A549 (cell line): ENCODE measurements around the gene SLC25A47. TPM values are rescaled to one million over a fixed set of nuclear protein-coding genes. Genes with fewer than 3 reads are reported as not detected.

Experiments
- ATOH8 ChIP-seq: fragments of 250-450 bp; sonication (Bioruptor Pico); IDR thresholded peaks from 2 replicates; pipeline ENCODE4 v1.5.0; 2020; ENCODE audit warnings: low read depth, mild to moderate bottlenecking, moderate library complexity
- BCL3 ChIP-seq: fragments of >200 bp; sonication (Bioruptor Twin); formaldehyde crosslinking; IDR thresholded peaks from 3 replicates; pipeline ENCODE4 v1.6.1; 2016
- CBX2 ChIP-seq: fragments of 200-600 bp; sonication (generic); IDR thresholded peaks from 2 replicates; pipeline ENCODE4 v1.6.1; 2016; ENCODE audit warnings: low read depth, mild to moderate bottlenecking, borderline replicate concordance
- CBX8 ChIP-seq: fragments of 200-600 bp; sonication (generic); IDR thresholded peaks from 2 replicates; pipeline ENCODE4 v1.6.1; 2016
- CHD2 ChIP-seq: fragments of 150-350 bp; IDR thresholded peaks from 2 replicates; pipeline ENCODE4 v1.6.1; 2014; ENCODE audit warnings: low read length; ENCODE audit not compliant: partially characterized antibody
- CTCF ChIP-seq: fragments of >200 bp; sonication (Bioruptor Twin); formaldehyde crosslinking; IDR thresholded peaks from 3 replicates; pipeline ENCODE4 v1.5.1; 2016
- E2F6 ChIP-seq: IDR thresholded peaks from 2 replicates; pipeline ENCODE4 v1.6.1; 2012; ENCODE audit warnings: low read depth, borderline replicate concordance
- ELK1 ChIP-seq: fragments of 150-350 bp; IDR thresholded peaks from 2 replicates; pipeline ENCODE4 v1.6.1; 2014; ENCODE audit warnings: low read depth, mild to moderate bottlenecking, low read length
- GATA3 ChIP-seq: IDR thresholded peaks from 2 replicates; pipeline ENCODE4 v1.6.1; 2012; ENCODE audit warnings: borderline replicate concordance
- HDAC2 ChIP-seq: fragments of 200-600 bp; sonication (generic); IDR thresholded peaks from 2 replicates; pipeline ENCODE4 v1.6.1; 2016
- HES2 ChIP-seq: fragments of >200 bp; sonication (Bioruptor Twin); formaldehyde crosslinking; IDR thresholded peaks from 2 replicates; pipeline ENCODE4 v1.6.1; 2016
- HEYL ChIP-seq: fragments of 250-450 bp; sonication (Bioruptor Pico); IDR thresholded peaks from 2 replicates; pipeline ENCODE4 v1.8.0; 2021; ENCODE audit warnings: mild to moderate bottlenecking, moderate library complexity
- HOXA7 ChIP-seq: fragments of 250-450 bp; sonication (Bioruptor Pico); IDR thresholded peaks from 2 replicates; pipeline ENCODE4 v1.5.0; 2020; ENCODE audit warnings: mild to moderate bottlenecking, moderate library complexity
- HOXB13 ChIP-seq: fragments of 250-450 bp; sonication (Bioruptor Pico); IDR thresholded peaks from 2 replicates; pipeline ENCODE4 v1.5.0; 2020; ENCODE audit warnings: low read depth, mild to moderate bottlenecking, moderate library complexity
- HOXB5 ChIP-seq: fragments of 250-450 bp; sonication (Bioruptor Pico); IDR thresholded peaks from 2 replicates; pipeline ENCODE4 v1.5.0; 2020; ENCODE audit warnings: mild to moderate bottlenecking, moderate library complexity
- JUN ChIP-seq, 2 experiments: fragments of >200 bp; sonication (Bioruptor Twin); formaldehyde crosslinking; IDR thresholded peaks; 2 replicates in 1 of 2; 3 replicates in 1 of 2; pipeline ENCODE4 v1.6.1; 2016 to 2017
- KDM5A ChIP-seq: fragments of 200-600 bp; sonication (generic); IDR thresholded peaks from 2 replicates; pipeline ENCODE4 v1.6.1; 2016; ENCODE audit warnings: antibody characterized with exemption, mild to moderate bottlenecking
- MAX ChIP-seq: IDR thresholded peaks from 2 replicates; pipeline ENCODE4 v1.6.1; 2012
- MAZ ChIP-seq: fragments of 150-350 bp; IDR thresholded peaks from 2 replicates; pipeline ENCODE4 v1.6.1; 2014; ENCODE audit warnings: antibody characterized with exemption, low read depth, low read length, borderline replicate concordance
- MYC ChIP-seq: IDR thresholded peaks from 2 replicates; pipeline ENCODE4 v1.6.1; 2012; ENCODE audit warnings: mild to moderate bottlenecking, inconsistent platforms, low read length, improper control_type of control experiment, borderline replicate concordance
- NFE2L2 ChIP-seq: fragments of 150-350 bp; conservative IDR thresholded peaks from 2 replicates; pipeline ENCODE4 v1.6.1; 2014; ENCODE audit warnings: low read length
- POLR2A ChIP-seq: IDR thresholded peaks from 2 replicates; pipeline ENCODE4 v1.6.1; 2012; ENCODE audit warnings: mild to moderate bottlenecking, low read length
- POLR2AphosphoS2 ChIP-seq: conservative IDR thresholded peaks from 2 replicates; pipeline ENCODE4 v1.6.1; 2012; ENCODE audit warnings: low read length, improper control_type of control experiment, inconsistent platforms
- RAD21 ChIP-seq, 2 experiments: fragments of >200 bp in 1 of 2; sonication (Bioruptor Twin) in 1 of 2; formaldehyde crosslinking in 1 of 2; IDR thresholded peaks in 1 of 2; conservative IDR thresholded peaks in 1 of 2; 2 replicates in 1 of 2; 3 replicates in 1 of 2; pipeline ENCODE4 v1.6.1; 2012 to 2018; ENCODE audit warnings: inconsistent platforms in 1 of 2
- RCOR1 ChIP-seq: fragments of 150-350 bp; IDR thresholded peaks from 2 replicates; pipeline ENCODE4 v1.6.1; 2014; ENCODE audit warnings: antibody characterized with exemption, low read length, low read depth
- REST ChIP-seq: fragments of 200-600 bp; sonication (generic); IDR thresholded peaks from 2 replicates; pipeline ENCODE4 v1.6.1; 2016; ENCODE audit warnings: antibody characterized with exemption, mild to moderate bottlenecking, moderate library complexity
- SMC3 ChIP-seq: fragments of >200 bp; sonication (Bioruptor Twin); formaldehyde crosslinking; IDR thresholded peaks from 3 replicates; pipeline ENCODE4 v1.6.1; 2018; ENCODE audit warnings: inconsistent platforms
- SREBF2 ChIP-seq: fragments of 450-650 bp; IDR thresholded peaks from 2 replicates; pipeline ENCODE4 v1.6.1; 2014; ENCODE audit warnings: mild to moderate bottlenecking, moderate library complexity
- TFCP2L1 ChIP-seq: fragments of 250-450 bp; sonication (Bioruptor Pico); IDR thresholded peaks from 2 replicates; pipeline ENCODE4 v1.5.0; 2021; ENCODE audit warnings: mild to moderate bottlenecking
- ZC3H11A ChIP-seq: fragments of 450-650 bp; IDR thresholded peaks from 2 replicates; pipeline ENCODE4 v1.6.1; 2014; ENCODE audit warnings: antibody characterized with exemption, mild to moderate bottlenecking
- ZFP36 ChIP-seq: fragments of 450-650 bp; IDR thresholded peaks from 2 replicates; pipeline ENCODE4 v1.6.1; 2014; ENCODE audit warnings: borderline replicate concordance; ENCODE audit not compliant: partially characterized antibody
- ZNF302 ChIP-seq: fragments of 250-450 bp; sonication (Bioruptor Pico); IDR thresholded peaks from 2 replicates; pipeline ENCODE4 v1.9.0; 2021; ENCODE audit warnings: inconsistent platforms, mild to moderate bottlenecking, moderate library complexity
- ZSCAN20 ChIP-seq: fragments of 250-450 bp; sonication (Bioruptor Pico); IDR thresholded peaks from 2 replicates; pipeline ENCODE4 v1.8.0; 2022; ENCODE audit warnings: mild to moderate bottlenecking, moderate library complexity
- polyA plus RNA-seq, 4 experiments: library from polyadenylated mRNA; depleted of rRNA in 3 of 4; stranded (reverse); fragments of >200 nt; fragmentation: RNase III in 1 of 4; extraction: RNeasy Plus Mini Kit Qiagen cat#74134 plus additional on column Dnase treatment in 1 of 4; gene quantifications; 2 replicates in 3 of 4; 3 replicates in 1 of 4; pipeline ENCODE4 v1.2.3, GENCODE V29; 2011 to 2017

Gene SLC25A47
- polyA plus RNA-seq, 2 of the 4 experiments (the other 2 are of a cell fraction) = not detected

- TF ChIP-seq ZNF302 (CRISPR knock-in tag) (no peak), TFCP2L1 (peak; percentile 80), HES2 (no peak), HEYL (CRISPR knock-in tag) (no peak), CHD2 (no peak), ZSCAN20 (CRISPR knock-in tag) (no peak), ZC3H11A (no peak), RAD21 (conservative IDR thresholded peaks at IDR 0.05 in 1 of 2, IDR thresholded peaks at IDR 0.05 in 1 of 2) (peak; percentile 10 to 41; a peak in 2 of 5 replicates), POLR2AphosphoS2 (no peak), SREBF2 (no peak), GATA3 (no peak), JUN (IDR thresholded peaks at IDR 0.05) (peak; percentile 53 to 87; a peak in 3 of 5 replicates), HOXA7 (CRISPR knock-in tag) (no peak), KDM5A (no peak), HOXB13 (CRISPR knock-in tag) (0 out of 2 replicates have a peak, but pooled peaks have one; percentile 46), ZFP36 (no peak), HDAC2 (no peak), CBX8 (no peak), SMC3 (peak; percentile 52), REST (no peak), E2F6 (peak; percentile 91), ELK1 (no peak), POLR2A (peak; percentile 68), RCOR1 (no peak), BCL3 (peak; percentile 66; the same call in 1 of the 3 replicates), ATOH8 (no peak), MAX (peak; percentile 92), MYC (peak; percentile 80), HOXB5 (CRISPR knock-in tag) (peak; percentile 24; the same call in 1 of the 2 replicates), CBX2 (no peak), NFE2L2 (no peak), CTCF (peak; percentile 76), MAZ (peak; percentile 26)
Observed at GRCh38 chr14:100285021-100285912, 37.9 kb upstream of the SLC25A47 start (continued).
